NCI-H1048 (cell line): Measurements from ENCODE around the gene HOXB8.
A peak's percentile ranks its signal among the peaks of the same experiment; 100 is the strongest.

Experiments used
- DNase-seq: peaks from one replicate; lab custom pipeline; 2025; lab: John Stamatoyannopoulos, UW

The HOXB8 gene

GRCh38 chr17:48637323-48638260 is 22.5 kb upstream of the HOXB8 start:
- DNase-seq, result no peak

GRCh38 chr17:48636177-48637018 is 21.3 kb upstream of the HOXB8 start:
- peak; percentile 34 for DNase-seq

- no peak for DNase-seq
Measured at GRCh38 chr17:48634493-48635208, 19.6 kb upstream of the HOXB8 start.

- DNase-seq, result no peak
Measured at GRCh38 chr17:48633266-48633677, 18.2 kb upstream of the HOXB8 start.

GRCh38 chr17:48632579-48633265 is 17.6 kb upstream of the HOXB8 start:
- no peak for DNase-seq

GRCh38 chr17:48631693-48632578 is 16.8 kb upstream of the HOXB8 start:
- DNase-seq, result no peak

GRCh38 chr17:48630925-48631692 is 16.0 kb upstream of the HOXB8 start:
- no peak for DNase-seq

GRCh38 chr17:48630009-48630924 is 15.2 kb upstream of the HOXB8 start:
- DNase-seq, result no peak

GRCh38 chr17:48629411-48629759 is 14.3 kb upstream of the HOXB8 start:
- DNase-seq, result no peak

- no peak for DNase-seq
Measured at GRCh38 chr17:48628649-48629410, 13.7 kb upstream of the HOXB8 start.

GRCh38 chr17:48627623-48628521 is 12.8 kb upstream of the HOXB8 start:
- no peak for DNase-seq

GRCh38 chr17:48627118-48627597 is 12.1 kb upstream of the HOXB8 start:
- no peak for DNase-seq

- no peak for DNase-seq
Measured at GRCh38 chr17:48626245-48627117, 11.4 kb upstream of the HOXB8 start, which contains the start of gene HOXB9. TSS of gene HOXB9 (minus strand) at chr17:48626358. CDS start at chr17:48626269, 89 bp downstream.

- DNase-seq, result no peak
Measured at GRCh38 chr17:48625495-48626244, 10.6 kb upstream of the HOXB8 start.
